SK-N-SH (cell line): ENCODE data around the gene GPHB5. TPM values are rescaled to one million over a fixed set of nuclear protein-coding genes. Genes with fewer than 3 reads are reported as not detected.

Source experiments
- CTCF ChIA-PET: fragments of 300-600, 350-600 bp; formaldehyde crosslinking; extraction: SDS; loops from one replicate; lab custom pipeline; 2021; lab: Yijun Ruan, JAX
- POLR2A ChIA-PET: fragments of 350-600 bp; sonication (Branson Sonifier 250); formaldehyde crosslinking; extraction: SDS; loops from one replicate; lab custom pipeline; 2020; ENCODE audit warnings: antibody characterized with exemption, inconsistent platforms; lab: Yijun Ruan, JAX
- DNase-seq: peaks from one replicate; pipeline ENCODE4 v3.0.0; 2012
- H2AFZ ChIP-seq: fragments of 200-600 bp; sonication (generic); 2 replicates; pipeline ENCODE4 v1.8.1; 2016; ENCODE audit warnings: antibody characterized with exemption, mild to moderate bottlenecking, low read depth
- H3F3A ChIP-seq: fragments of 200-600 bp; sonication (generic); replicated peaks from 2 replicates; pipeline ENCODE3; 2016; ENCODE audit warnings: antibody characterized with exemption, mild to moderate bottlenecking; ENCODE audit not compliant: insufficient read depth
- H3K27ac ChIP-seq, 2 experiments: fragments of 200-500 bp in 1 of 2; fragments of 200-600 bp in 1 of 2; sonication (Bioruptor generic) in 1 of 2; sonication (generic), shearing (Covaris generic) in 1 of 2; 2 replicates each; pipeline versions ENCODE4 v1.5.1 to v1.6.1; 2014 to 2016; ENCODE audit warnings: low read depth in 2 of 2, inconsistent platforms in 1 of 2, low read length in 1 of 2, mild to moderate bottlenecking in 1 of 2, mixed read lengths in 1 of 2
- H3K27me3 ChIP-seq: fragments of 200-600 bp; sonication (generic), shearing (Covaris generic); 2 replicates; pipeline ENCODE4 v1.6.1; 2016; ENCODE audit warnings: mixed run types; ENCODE audit not compliant: insufficient read depth
- H3K36me3 ChIP-seq, 2 experiments: fragments of 200-500 bp in 1 of 2; fragments of 200-600 bp in 1 of 2; sonication (Bioruptor generic) in 1 of 2; sonication (generic) in 1 of 2; replicated peaks in 1 of 2; 2 replicates each; pipeline versions ENCODE3 to v1.5.1; 2014 to 2016; ENCODE audit warnings: low read length in 1 of 2, mild to moderate bottlenecking in 1 of 2; ENCODE audit not compliant: insufficient read depth in 2 of 2, control insufficient read depth in 1 of 2
- H3K4me1 ChIP-seq, 2 experiments: fragments of 200-500 bp in 1 of 2; fragments of 200-600 bp in 1 of 2; sonication (Bioruptor generic) in 1 of 2; sonication (generic), shearing (Covaris generic) in 1 of 2; 2 replicates each; pipeline versions ENCODE4 v1.5.1 to v1.6.1; 2014 to 2016; ENCODE audit warnings: low read depth in 1 of 2, low read length in 1 of 2, mixed run types in 1 of 2; ENCODE audit not compliant: insufficient read depth in 2 of 2, control insufficient read depth in 1 of 2
- H3K4me2 ChIP-seq: fragments of 200-600 bp; sonication (generic), shearing (Covaris generic); 2 replicates; pipeline ENCODE4 v1.6.1; 2017; ENCODE audit warnings: mixed run types
- H3K4me3 ChIP-seq, 2 experiments: fragments of 200-500 bp in 1 of 2; fragments of 200-600 bp in 1 of 2; sonication (Bioruptor generic) in 1 of 2; sonication (generic), shearing (Covaris generic) in 1 of 2; 2 replicates each; pipeline versions ENCODE4 v1.5.1 to v1.8.1; 2014 to 2016; ENCODE audit warnings: low read depth in 2 of 2, inconsistent platforms in 1 of 2, low read length in 1 of 2, mild to moderate bottlenecking in 1 of 2, mixed read lengths in 1 of 2, moderate library complexity in 1 of 2
- H3K79me2 ChIP-seq: fragments of 200-600 bp; sonication (generic); 2 replicates; pipeline ENCODE4 v1.8.1; 2017; ENCODE audit warnings: mild to moderate bottlenecking; ENCODE audit not compliant: insufficient read depth
- H3K9ac ChIP-seq: fragments of 200-600 bp; sonication (generic); 2 replicates; pipeline ENCODE4 v1.6.1; 2017; ENCODE audit warnings: mixed run types
- H3K9me2 ChIP-seq: fragments of 200-600 bp; sonication (generic); 2 replicates; pipeline ENCODE4 v1.6.1; 2017; ENCODE audit warnings: mixed run types
- H3K9me3 ChIP-seq: fragments of 200-600 bp; sonication (generic); 2 replicates; pipeline ENCODE4 v1.6.1; 2017; ENCODE audit warnings: mixed run types, mild to moderate bottlenecking, moderate library complexity
- H4K20me1 ChIP-seq: fragments of 200-600 bp; sonication (generic); 2 replicates; pipeline ENCODE4 v1.6.1; 2017; ENCODE audit warnings: mild to moderate bottlenecking, mixed run types; ENCODE audit not compliant: insufficient read depth
- CTCF ChIP-seq: fragments of 200-600 bp; sonication (generic); IDR thresholded peaks from 2 replicates; pipeline ENCODE4 v1.6.1; 2017; ENCODE audit warnings: antibody characterized with exemption, mild to moderate bottlenecking, moderate library complexity
- ELF1 ChIP-seq: IDR thresholded peaks from 2 replicates; pipeline ENCODE4 v1.4.0; 2012
- EP300 ChIP-seq, 2 experiments: IDR thresholded peaks; 2 replicates each; pipeline versions ENCODE4 v1.4.0 to v1.6.1; 2012; ENCODE audit warnings: borderline replicate concordance in 1 of 2, low read depth in 1 of 2, low read length in 1 of 2
- FOSL2 ChIP-seq: IDR thresholded peaks from 2 replicates; pipeline ENCODE4 v1.4.0; 2012; ENCODE audit warnings: low read depth, mild to moderate bottlenecking, moderate library complexity, borderline replicate concordance
- FOXJ3 ChIP-seq: sonication (generic); formaldehyde crosslinking; IDR thresholded peaks from 2 replicates; pipeline ENCODE4 v1.5.1; 2020; ENCODE audit warnings: mild to moderate bottlenecking, missing genetic modification reagents
- IRF3 ChIP-seq: fragments of 150-350 bp; IDR thresholded peaks from 2 replicates; pipeline ENCODE4 v1.6.1; 2016; ENCODE audit warnings: mild to moderate bottlenecking, low read depth, low read length
- MAX ChIP-seq: IDR thresholded peaks from 2 replicates; pipeline ENCODE4 v1.4.0; 2012; ENCODE audit warnings: low read depth
- MEF2A ChIP-seq: IDR thresholded peaks from 2 replicates; pipeline ENCODE4 v1.4.0; 2012; ENCODE audit warnings: low read depth, borderline replicate concordance
- PBX3 ChIP-seq: IDR thresholded peaks from 2 replicates; pipeline ENCODE4; 2012
- POLR2AphosphoS5 ChIP-seq: IDR thresholded peaks from 2 replicates; pipeline ENCODE4 v1.6.1; 2012; ENCODE audit warnings: low read depth, low read length
- RAD21 ChIP-seq: IDR thresholded peaks from 2 replicates; pipeline ENCODE4 v1.6.1; 2012; ENCODE audit warnings: mild to moderate bottlenecking, low read length
- REST ChIP-seq: IDR thresholded peaks from 2 replicates; pipeline ENCODE4 v1.6.1; 2012; ENCODE audit warnings: mild to moderate bottlenecking, low read depth, low read length, moderate library complexity
- RXRA ChIP-seq: IDR thresholded peaks from 2 replicates; pipeline ENCODE4 v1.4.0; 2012; ENCODE audit warnings: low read depth, mild to moderate bottlenecking, borderline replicate concordance
- SIN3A ChIP-seq: IDR thresholded peaks from 2 replicates; pipeline ENCODE4 v1.6.1; 2012; ENCODE audit warnings: low read depth, mild to moderate bottlenecking, low read length, moderate library complexity, borderline replicate concordance
- SMC3 ChIP-seq: IDR thresholded peaks from 2 replicates; pipeline ENCODE4 v1.6.1; 2012; ENCODE audit warnings: low read depth, low read length, improper control_type of control experiment
- TAF1 ChIP-seq: IDR thresholded peaks from 2 replicates; pipeline ENCODE4 v1.6.1; 2012; ENCODE audit warnings: low read depth, mild to moderate bottlenecking, low read length, moderate library complexity, borderline replicate concordance
- TEAD4 ChIP-seq: IDR thresholded peaks from 2 replicates; pipeline ENCODE4 v1.4.0; 2012; ENCODE audit warnings: mild to moderate bottlenecking, borderline replicate concordance; ENCODE audit not compliant: insufficient read depth
- USF1 ChIP-seq: IDR thresholded peaks from 2 replicates; pipeline ENCODE4 v1.4.0; 2012; ENCODE audit warnings: low read depth, borderline replicate concordance
- USF2 ChIP-seq: fragments of 150-350 bp; IDR thresholded peaks from 2 replicates; pipeline ENCODE4 v1.6.1; 2017; ENCODE audit warnings: antibody characterized with exemption, low read length, low read depth, borderline replicate concordance
- ZBTB33 ChIP-seq: IDR thresholded peaks from 2 replicates; pipeline ENCODE4 v1.4.0; 2012; ENCODE audit warnings: low read depth, borderline replicate concordance
- WGBS: methylation state at CpG from one replicate; pipeline ENCODE4 v1.1.6; 2017; ENCODE audit warnings: low lambda C conversion rate; 5-methylcytosine and 5-hydroxymethylcytosine counted together
- polyA plus RNA-seq, 3 experiments: library from polyadenylated mRNA; depleted of rRNA; stranded (reverse); fragments of >200 nt; gene quantifications; 2 replicates each; pipeline ENCODE4 v1.2.3, GENCODE V29; 2012

The GPHB5 gene
- polyA plus RNA-seq, 1 of the 3 experiments (the other 2 are of a cell fraction) = not detected

- Histone ChIP-seq H3F3A (no peaks in the 10 kb centered on the region), H3K27ac (no peak overlapping the region), H3K36me3 (no peaks in the 10 kb centered on the region), H3K79me2 (no peaks in the 10 kb centered on the region), H3K4me3 (no peak overlapping the region), H3K27me3 (no peaks in the 10 kb centered on the region), H3K9me3 (no peaks in the 10 kb centered on the region), H2AFZ (no peak overlapping the region), H3K4me1 (peaks cover 0 to 3% of the 10 kb centered on the region in 2 experiments; a peak in 1 of 4 replicates), H3K9ac (no peak overlapping the region), H3K9me2 (no peaks in the 10 kb centered on the region), H4K20me1 (no peaks in the 10 kb centered on the region), H3K4me2 (no peak overlapping the region)
- ChIA-PET POLR2A (no interaction called here), CTCF (interaction anchor here (0.8 to 8.1 kb wide), 19 partner anchors 9 to 1118 kb away, joined by 3 to 61 read pairs (median 5); no protein-coding TSS in a partner anchor)
- 52% methylated on average over 3 of the region's 3 CpGs for WGBS
- TF ChIP-seq USF2 (no peak), REST (no peak), MEF2A (no peak), MAX (no peak), FOXJ3 (CRISPR knock-in tag) (no peak), FOSL2 (no peak), IRF3 (no peak), ZBTB33 (no peak), USF1 (no peak), CTCF (no peak), ELF1 (no peak), RAD21 (no peak), TEAD4 (no peak), EP300 (IDR thresholded peaks at IDR 0.05; ENCODE audit: borderline replicate concordance in 1 of 2, low read depth in 1 of 2, low read length in 1 of 2) (no peak), PBX3 (no peak), TAF1 (no peak), SMC3 (no peak), RXRA (no peak), POLR2AphosphoS5 (no peak), SIN3A (no peak)
- DNase-seq = no peak
These were observed 43.1 kb downstream of the GPHB5 start for GRCh38 chr14:63275611-63276010.
